ENCODE results near the gene SMPD3.

Gene SMPD3

GRCh38 chr16:68380676-68381362 lies 67.5 kb downstream of the SMPD3 start:
- DNase-seq = no peak

GRCh38 chr16:68380348-68380670 lies 68.0 kb downstream of the SMPD3 start:
- DNase-seq = no peak

DNA sequence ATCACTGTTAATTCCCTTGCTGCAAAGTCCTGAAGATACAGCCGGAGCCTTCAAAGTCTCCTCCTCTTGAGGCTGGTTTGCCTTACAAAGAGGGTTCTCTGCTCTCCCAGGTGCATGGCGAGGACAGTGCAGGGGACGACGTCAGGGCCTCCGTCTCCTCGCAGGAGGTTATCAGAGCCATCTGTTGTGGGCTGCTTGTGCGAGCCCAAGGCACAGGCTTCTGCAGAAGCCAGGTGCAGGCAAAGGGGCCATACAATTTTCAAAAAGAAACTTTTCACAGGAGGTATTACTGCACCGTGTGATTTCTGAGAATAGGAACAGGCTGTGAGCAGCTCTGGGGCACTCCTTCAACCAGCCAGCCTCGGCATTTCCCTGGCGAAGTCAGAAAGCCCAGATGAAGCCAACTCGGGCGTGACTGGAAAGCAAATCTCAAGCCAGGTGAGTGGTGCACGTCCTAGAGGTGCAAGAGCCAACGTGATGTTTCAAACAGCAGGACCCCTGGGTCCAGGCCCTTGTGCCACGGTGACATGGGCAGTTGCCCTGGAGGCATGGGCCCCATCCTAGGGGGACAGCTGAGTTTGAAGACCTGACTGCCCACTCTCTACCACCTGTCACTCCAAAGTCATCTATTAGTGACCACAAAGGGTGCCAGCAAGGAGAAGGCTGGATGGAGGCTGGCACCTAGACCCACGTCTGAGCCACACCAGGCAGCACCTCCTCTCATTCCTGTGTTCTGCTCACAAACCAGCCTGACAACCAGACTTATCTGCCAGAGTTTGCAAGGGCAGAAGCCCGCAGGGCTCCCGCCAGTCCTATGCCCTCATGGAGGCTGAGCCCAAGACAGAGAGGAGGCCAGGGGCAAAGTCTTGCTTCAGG lies 68.6 kb downstream of the SMPD3 start:
- DNase-seq = no peak

GRCh38 chr16:68378436-68379415 lies 69.6 kb downstream of the SMPD3 start:
- DNase-seq = no peak

DNA sequence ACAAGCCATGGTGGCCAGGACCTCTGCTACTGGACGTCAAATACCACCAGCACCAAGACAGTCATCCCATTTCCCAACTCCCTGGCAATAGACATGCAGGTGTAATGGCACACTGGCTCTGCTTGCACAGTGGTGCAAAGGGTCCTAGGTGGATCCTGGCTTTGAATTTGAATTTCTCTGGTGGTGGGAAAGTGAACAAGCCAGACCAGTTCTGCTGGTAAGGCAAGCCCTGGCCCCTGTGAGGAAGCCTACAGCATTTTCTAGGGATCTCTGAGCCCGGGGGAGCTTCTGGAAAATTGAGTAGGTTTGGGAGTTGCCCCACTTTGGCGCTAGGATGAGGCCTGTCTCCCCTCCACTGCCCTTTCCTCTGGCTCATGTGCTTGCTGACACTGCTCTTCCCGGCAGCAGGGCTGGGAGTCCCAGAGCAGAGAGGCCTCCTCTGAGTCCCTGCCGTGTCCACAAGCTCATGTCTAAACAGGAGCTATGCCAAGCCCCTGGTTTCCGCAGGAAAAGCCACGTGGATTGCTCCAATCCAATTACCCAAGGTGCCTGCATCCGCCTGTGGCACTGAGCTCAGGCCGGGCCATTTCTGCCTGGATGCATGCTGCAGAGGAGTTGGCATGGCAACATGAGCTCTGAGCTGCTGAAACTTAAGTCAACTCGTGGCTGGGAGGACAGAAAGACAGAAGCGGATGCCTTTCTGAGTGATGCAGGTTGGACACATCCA lies 70.5 kb downstream of the SMPD3 start:
- no peak for DNase-seq

DNA sequence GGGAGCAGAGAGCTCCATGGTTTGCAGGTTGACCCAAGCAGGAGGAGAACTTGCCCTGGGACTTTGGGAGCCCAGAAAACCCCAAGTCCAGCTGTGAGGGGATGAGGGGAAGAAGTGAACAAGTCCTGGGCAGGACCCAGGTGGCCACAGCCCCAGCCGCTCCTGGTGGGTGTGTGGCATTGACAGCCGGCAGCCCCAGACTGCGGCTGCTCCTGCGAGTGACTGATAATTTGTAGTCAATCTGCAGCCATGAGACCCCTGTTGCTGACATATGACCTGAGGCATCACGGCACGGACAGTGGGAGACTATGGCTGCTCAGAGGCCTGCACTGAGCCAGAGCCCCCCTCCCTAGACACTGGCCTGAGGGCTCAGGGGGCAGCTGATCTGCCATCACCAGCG lies 71.1 kb downstream of the SMPD3 start:
- no peak for DNase-seq

- DNase-seq = no peak
These were observed 71.7 kb downstream of the SMPD3 start for GRCh38 chr16:68376590-68376989.

DNA sequence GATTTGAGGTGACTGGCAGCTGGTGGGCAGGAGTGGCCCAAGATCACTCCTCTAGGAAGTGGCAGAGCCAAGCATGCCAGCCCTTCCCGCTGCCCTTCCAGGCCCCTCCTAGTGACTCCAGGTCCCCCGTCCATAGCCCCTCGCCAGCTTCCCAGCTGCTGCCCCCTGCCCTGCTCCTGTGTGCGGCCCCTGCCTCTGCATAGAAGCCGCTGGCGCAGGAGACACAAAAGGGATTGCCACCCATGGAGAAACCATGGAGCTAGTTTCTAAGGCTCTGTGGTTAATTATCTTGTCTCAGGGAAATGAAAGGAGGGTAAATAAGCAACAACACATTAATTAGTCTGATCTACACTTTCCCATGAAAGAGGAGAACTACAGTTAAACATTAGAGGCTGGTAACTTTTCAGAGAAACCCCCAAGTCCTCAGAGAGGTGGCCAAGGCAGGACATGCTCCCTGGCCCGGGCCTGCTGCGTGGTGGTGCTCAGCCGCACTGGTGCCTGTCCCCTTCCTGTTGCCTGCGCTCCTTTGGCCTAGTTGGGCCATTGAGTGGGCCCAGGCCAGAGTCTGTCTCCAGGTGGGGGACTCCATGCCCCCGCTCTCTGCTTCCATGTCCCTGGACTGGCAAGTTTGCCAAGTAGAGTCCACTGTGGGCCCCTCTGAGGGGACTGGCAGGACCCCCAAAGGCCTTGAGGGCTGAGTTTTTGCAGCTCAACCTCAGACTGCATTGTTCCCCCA lies 72.3 kb downstream of the SMPD3 start:
- DNase-seq = no peak

DNA sequence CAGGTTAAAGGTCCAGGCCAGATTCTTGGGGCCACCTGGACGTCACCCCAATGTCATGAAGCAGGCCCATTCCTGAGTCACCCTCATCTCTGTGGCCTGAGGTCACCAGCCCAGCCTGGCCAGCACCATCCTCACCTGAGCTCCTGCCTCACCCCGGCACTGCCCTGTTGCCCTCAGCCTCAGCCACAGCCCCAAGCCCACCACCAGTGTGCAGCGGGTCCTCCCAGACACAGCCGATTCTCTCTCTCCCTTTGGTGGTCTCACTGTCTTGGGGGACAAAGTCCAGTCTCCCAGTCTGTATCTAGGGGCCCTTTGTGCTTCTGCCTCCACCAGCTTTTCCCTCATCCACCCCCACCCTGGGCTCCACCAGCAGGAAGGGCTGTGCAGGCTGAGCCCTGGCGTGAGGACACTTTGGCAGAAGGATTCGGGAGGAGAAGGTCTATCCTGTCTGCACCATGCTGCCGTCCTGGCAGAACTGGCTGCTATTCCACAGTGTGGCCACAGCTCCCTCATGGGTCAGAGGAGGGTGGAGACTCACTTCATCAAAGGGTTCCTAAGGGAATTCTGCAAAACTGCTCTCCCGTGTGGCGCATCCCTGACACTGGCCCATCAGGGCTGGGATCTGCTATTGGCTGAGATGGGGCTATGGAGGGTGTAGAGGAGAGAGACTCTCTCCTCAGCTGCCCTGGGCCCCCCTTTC lies 73.2 kb downstream of the SMPD3 start:
- DNase-seq = no peak

GRCh38 chr16:68374246-68374805 lies 74.0 kb downstream of the SMPD3 start:
- no peak for DNase-seq

- DNase-seq = no peak
These were observed 74.6 kb downstream of the SMPD3 start for GRCh38 chr16:68373528-68374245.

GRCh38 chr16:68372806-68373205 lies 75.5 kb downstream of the SMPD3 start:
- no peak for DNase-seq

DNA sequence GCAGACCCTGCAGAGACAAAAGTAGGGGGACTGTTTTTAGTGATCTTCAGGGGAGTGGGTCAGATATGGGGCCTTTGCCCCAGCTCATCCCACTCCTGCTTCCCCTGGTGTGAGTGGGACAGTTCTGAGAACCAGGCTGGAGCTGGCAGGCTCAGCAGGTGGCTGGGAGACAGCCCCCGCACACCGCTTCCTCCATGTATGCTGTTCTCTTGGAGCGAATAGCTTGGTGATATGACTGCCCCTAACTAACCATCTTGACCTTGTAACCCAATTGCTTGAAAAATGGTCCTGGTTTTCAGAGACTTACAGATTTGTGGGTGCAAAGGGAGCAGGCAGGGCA lies 76.0 kb downstream of the SMPD3 start:
- DNase-seq = no peak

- no peak for DNase-seq
These were observed 76.5 kb downstream of the SMPD3 start for GRCh38 chr16:68371706-68372380.

GRCh38 chr16:68371276-68371651 lies 77.0 kb downstream of the SMPD3 start:
- DNase-seq = no peak

GRCh38 chr16:68370581-68371275 lies 77.6 kb downstream of the SMPD3 start:
- peak; percentile 38 to 46 for DNase-seq

DNA sequence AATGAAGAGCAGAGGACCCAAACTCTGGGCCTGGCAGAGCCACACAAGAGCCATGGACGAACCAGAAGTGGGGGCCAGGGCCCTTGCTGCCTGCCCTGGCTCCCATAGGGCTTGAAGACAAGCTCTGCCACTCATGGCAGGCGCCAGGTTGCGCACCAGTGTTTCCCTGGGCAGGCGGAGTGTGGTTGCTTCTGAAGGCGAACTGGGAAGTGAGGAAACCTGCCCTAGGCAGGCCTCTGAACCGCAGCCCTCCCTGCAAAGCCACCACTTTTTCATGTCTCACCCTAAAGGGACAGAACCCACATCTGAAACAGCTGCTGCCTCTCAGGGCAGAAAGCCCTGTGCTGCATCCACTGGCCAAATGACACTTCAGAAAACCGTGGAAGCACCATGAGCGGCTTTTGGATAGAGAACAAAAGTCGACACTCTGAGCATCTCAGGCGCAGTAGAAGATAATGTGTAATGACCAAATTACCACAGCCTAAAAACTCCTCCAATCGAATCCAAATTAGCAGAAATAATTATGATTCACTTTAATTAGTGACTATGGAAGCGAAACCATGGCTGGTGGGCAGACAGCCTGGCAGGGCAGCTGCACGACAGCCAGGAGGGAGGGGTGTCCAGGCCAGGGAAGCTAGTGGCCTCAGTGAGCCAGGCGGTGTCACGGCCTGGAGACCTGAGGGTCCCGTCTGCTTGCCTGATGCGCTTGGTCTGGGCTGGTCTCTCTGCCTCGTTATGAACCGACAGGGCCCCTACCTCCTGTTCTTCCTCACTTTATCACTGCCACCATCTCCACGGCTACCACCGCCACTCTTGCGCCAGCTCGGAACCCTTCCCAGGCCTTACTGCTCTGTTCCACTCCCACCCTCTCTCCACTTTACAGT lies 78.4 kb downstream of the SMPD3 start:
- peak; percentile 17 to 38 for DNase-seq

DNA sequence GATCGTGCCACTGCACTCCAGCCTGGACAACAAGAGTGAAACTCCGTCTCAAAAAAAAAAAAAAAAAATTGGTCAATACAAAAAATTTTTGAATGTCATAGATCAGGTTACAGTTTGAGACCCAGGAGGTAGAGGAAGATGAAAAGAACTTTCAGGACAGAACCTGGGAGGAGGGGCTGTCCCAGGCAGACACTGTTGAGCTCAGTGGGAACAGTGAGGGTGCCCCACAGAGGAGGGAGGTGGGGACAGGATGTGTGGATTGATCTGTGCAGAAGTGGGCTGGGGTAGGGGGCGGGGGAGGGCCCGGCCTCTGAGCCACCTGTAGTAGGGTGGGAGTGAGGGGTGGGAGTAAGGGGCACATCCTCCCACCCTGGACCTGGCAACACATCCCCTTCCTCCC lies 79.1 kb downstream of the SMPD3 start:
- no peak for DNase-seq

Measured in CD4-positive, alpha-beta T cell treated with Interleukin-1 beta for 1 hour (primary cell).